ENCODE data around the gene HSF2.
A peak's percentile ranks its signal among the peaks of the same experiment; 100 is the strongest.

The HSF2 gene, protein sequence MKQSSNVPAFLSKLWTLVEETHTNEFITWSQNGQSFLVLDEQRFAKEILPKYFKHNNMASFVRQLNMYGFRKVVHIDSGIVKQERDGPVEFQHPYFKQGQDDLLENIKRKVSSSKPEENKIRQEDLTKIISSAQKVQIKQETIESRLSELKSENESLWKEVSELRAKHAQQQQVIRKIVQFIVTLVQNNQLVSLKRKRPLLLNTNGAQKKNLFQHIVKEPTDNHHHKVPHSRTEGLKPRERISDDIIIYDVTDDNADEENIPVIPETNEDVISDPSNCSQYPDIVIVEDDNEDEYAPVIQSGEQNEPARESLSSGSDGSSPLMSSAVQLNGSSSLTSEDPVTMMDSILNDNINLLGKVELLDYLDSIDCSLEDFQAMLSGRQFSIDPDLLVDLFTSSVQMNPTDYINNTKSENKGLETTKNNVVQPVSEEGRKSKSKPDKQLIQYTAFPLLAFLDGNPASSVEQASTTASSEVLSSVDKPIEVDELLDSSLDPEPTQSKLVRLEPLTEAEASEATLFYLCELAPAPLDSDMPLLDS

DNA sequence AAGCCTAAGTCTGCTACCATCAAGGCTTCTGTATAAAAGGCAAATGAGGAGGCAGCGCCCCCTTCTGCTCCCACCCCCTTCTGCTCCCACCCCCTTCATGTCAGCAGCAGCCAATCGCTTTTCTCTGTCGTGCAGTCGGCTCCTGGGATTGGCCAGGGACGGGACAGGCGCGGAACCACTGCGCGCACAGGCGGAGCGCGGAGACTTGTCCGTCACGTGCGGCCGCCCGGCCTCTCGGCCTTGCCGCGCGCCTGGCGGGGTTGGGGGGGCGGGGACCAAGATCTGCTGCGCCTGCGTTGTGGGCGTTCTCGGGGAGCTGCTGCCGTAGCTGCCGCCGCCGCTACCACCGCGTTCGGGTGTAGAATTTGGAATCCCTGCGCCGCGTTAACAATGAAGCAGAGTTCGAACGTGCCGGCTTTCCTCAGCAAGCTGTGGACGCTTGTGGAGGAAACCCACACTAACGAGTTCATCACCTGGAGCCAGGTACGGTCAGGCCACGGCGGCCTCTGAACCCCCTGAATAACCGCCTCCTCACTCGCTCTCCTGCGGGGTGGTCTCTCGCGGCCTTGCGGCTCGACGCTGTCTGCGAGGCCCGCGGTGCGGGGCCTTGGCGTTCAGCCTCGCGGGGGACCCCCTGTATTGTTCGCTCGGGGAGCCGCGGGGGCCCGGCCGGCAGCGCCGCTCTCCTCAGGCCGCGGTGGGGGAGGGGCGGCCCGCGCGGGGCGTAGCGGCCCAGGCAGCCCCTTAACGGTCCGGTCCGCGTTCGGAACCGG lies at the start of gene HSF2:
TSS of gene HSF2 (plus strand) at position 305 of the 773 bp plus-strand sequence. CDS start at position 391, 86 bp downstream.
- peak; percentile 98 for DNase-seq

DNA sequence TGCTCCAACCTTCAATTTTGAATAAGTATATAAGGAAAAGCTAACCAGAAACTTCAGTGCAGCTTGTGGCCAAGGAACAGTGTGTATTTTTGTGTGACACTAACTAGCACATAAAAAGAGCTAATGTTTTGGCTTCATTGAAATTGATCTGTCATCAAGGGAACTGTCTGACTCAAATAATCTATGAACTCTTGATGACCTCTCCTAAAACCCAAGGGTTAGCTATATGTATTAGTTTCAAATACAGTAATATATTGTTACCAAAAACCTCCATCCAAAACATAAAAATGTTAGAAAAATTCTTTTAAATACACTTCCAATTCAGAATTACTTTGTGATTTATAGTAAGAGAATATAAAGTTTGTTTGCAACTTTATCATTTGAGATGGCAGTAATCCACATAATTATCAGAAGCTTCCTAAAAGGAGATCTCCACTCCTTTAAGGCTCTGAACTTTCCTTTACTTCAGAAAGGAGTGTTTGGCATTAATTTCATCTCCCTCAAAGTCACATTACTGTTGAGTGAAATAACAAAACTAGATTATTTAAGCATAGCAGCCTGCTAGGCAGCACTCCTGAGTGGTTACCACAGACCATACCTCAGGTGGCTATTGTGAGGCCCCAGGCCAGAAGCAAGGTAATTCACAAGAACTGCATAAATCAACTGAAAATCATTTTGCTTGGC lies 46.3 kb upstream of the HSF2 start:
- DNase-seq, result no peak

DNA sequence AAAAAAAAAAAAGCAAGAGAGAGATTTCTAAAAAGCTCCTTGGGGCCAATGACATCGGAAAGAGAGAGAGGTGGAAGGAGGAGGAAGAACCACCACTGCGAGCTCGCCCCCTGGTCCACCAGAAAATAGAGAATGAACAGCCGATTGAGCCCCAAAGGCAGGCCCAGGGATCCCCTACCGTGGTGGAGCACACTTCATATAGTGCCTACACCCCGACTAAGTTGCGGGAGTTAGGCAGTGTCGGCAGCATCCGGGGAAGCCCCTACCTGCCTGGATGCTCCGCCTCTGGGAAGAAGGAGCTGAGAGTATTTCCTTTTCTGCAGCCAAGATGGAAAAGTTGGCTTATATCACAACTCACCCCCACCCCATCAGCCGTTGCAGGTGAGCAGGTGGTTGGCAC lies 38.6 kb upstream of the HSF2 start:
- no peak for DNase-seq

DNA sequence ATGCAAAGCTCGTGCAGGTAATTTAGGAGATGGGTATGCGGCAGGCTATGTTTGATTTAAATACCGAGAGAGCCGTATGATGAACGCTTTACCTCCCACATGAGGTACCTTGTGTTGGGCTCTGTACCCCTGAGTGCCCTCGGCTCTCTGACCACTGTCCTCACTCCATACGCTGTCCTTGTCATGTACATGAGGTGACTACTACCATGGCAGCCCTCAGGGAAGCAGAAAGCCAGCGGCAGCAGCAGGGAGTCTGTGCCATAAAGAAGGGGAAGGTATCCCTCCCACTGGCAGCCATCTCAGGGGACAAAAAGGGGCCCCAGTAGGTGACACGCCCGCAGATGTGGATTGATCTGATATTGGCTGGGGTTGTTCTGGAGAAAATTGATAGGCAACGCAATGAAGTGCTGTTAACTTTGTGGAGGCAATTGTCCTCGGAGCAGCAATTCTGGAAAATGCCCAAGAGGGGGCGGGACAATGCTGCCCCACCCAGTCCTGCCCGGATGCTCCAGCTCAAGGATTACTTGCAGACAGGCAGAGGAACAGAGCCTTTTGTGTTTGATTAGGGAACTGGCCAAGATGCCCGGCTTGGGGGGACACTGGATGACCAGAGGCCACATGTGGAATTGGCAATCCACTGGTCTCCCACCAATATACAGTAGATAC lies 38.0 kb upstream of the HSF2 start:
- DNase-seq, result no peak

DNA sequence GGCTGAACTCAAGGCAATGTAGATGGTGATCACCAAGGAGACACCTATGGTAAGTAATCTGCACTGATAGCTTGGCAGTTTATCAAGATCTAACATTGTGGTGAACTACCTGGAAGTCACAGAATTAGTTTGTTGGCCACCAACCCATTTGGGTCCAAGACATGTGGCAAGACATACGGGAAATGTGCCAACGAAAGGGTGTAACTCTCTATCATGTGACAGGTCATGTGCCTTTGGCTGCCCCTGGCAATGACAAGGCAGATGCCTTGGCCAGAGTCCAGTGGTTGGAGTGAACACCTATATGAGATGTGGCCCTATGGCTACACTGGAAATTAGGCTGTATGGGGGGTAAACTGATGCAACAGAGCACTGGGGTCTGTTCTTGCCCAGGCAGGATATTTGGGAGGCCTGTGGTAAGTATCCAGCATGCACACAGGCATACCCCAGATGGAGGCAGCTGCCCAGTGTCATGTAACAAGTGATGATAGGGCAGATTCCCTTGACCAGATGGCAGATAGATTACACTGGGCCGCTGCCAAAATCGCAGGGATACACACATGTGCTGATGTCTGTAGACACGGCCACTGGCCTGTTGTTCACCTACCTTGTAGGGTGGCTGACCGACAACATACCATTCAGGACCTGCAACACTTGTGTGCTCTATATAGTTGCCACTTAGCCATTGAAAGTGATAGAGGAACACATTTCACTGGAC lies 35.5 kb upstream of the HSF2 start:
- no peak for DNase-seq

DNA sequence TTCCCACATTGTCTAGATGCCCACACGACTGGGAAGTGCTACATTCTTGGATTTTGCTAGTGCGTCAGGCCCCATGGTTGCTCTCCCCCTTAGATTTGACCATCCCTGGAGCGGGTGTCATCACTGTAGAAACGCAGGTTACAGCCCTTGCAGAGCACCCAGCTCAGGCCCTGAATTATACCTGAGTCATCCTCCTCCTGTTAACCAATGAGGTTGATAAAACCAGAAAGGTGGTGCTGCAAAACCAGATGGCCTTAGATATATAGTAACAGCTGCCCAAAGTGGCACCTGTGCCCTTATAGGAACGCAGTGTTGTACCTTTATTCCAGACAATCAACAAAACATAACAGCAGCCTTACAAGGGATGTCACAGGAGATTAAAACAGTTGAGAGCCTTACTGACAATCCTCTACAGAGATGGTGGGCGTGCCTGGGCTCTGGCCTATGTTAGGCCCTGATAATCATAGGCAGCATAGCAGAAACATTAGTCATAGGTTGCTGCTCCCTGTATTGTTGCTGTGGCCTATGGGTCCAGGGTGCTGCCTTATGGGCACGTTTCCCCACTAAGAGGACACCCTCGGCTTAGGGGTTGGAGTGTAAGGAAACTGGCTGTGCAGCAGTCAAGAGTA lies 33.6 kb upstream of the HSF2 start:
- DNase-seq, result no peak

DNA sequence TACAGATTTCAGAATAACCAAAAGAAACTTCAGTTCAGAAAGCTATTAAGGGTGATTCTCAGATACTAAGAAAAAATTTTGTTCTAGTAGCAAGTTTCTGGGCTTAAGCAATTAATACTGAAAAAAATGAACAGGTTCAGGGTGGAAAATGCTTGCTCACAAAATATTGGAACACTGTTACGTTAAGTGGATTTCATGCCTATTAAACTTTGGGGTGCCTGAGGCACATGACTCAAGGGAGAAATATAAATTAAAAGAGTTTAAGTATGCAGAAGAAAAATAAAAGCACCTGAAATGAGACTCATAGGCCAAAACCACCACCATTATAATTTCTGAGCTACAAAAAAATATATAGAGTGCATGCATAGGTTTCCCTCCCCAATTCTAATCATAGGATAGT lies 32.3 kb upstream of the HSF2 start:
- no peak for DNase-seq

DNA sequence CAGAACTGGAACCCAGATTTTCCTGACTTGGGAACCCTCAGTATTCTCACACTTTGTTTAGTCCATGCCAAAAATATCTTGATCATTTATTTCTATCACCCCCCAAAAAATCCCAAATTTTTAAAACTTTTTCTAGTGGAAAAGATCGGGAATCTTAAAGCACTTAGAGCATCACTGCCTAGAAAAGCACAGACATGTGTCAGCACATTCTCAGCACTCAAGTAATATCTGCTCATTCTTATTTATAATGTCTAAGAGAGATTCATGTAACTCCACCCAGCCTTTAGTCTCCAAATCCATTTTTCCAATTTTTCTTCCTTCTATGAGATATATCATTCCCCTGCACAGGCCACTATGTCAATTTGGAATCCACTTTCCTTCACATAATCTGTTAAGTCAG lies 29.9 kb upstream of the HSF2 start:
- no peak for DNase-seq

DNA sequence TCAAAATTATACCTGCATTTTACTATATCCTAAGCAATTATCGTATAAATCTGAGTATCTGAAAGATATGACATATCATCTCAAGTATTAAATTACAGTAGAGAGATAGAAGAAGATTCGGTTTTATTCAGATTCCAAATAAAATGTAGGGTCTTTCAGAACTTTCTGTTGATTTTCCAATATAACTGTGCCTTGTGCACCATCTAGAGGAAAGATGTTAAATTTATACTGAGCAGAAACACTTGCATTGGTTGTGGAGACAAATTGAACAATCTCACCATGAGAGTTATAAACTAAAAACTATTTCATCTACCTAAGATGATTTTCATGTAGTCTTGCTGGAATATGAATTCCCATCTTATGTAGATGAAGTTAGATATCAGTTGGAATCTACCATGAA lies 26.8 kb upstream of the HSF2 start:
- no peak for DNase-seq

DNA sequence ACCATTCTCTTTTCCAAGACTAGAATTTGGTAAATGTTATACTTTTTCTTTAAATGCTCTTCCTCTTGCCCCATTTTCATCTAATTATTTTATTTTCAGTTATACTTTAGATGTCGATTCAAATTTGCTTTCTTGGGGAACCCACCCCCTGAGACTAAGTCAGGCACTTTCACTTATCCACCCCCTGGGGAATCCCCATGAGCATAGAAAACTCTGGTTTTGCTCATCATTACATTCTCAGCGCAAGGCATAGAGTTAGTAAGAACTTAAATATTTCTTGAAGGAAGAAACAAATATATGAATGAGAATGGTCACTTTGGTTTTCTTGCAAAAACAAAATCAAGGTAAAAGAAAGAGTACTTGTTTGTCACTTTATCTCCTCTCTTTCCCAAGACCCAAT lies 25.1 kb upstream of the HSF2 start:
- no peak for DNase-seq

DNA sequence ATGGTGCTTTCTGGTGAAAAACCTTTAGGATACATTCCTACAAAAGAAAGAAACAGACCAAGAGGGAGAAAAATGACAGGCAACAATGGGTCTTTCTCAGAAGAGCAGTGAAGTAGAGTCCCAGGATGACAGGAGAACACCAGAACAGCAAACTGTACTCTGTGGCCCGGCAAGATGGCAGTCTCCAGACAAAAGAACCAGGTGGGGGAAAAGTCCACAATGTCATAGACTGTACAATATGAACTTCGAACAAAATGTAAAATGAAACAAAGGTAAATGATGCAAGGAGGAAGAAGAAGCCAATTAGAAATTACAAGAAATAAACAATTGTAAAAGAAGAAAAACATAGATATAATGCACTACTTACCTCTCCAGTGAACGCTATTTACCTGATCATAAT lies 23.2 kb upstream of the HSF2 start:
- DNase-seq, result no peak

DNA sequence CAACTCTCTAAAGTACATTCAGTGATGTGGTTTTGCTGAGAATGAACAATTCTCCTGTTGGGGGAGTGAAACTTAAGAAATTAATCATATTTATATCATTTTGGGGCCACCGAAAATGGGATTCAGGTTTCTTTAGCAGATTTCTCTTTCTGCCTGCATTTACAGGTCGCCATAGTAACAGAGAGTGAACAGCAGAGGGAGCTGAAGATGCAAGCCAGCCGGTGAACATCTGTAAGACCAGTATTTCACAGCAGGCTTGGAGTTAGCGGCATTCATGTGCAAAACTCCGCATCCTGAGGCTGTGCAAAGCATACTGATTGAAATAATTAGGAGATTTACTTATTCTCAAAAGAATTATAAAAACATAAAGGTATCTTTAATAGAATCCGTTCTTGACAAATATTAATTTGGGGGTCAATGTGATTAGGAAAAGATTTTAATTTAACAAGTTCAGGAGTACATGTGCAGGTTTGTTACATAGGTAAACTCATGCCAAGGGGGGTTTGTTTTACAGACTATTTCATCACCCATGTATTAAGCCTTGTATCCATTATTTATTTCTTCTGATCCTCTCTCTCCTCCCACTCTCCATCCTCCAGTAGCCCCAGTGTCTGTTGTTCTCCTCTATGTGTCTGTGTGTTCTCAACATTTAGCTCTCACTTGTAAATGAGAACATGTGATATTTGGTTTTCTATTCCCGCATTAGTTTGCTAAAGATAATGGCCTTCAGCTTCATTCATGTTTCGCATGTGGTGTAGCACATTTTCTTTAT lies 17.8 kb upstream of the HSF2 start:
- peak; percentile 58 for DNase-seq

DNA sequence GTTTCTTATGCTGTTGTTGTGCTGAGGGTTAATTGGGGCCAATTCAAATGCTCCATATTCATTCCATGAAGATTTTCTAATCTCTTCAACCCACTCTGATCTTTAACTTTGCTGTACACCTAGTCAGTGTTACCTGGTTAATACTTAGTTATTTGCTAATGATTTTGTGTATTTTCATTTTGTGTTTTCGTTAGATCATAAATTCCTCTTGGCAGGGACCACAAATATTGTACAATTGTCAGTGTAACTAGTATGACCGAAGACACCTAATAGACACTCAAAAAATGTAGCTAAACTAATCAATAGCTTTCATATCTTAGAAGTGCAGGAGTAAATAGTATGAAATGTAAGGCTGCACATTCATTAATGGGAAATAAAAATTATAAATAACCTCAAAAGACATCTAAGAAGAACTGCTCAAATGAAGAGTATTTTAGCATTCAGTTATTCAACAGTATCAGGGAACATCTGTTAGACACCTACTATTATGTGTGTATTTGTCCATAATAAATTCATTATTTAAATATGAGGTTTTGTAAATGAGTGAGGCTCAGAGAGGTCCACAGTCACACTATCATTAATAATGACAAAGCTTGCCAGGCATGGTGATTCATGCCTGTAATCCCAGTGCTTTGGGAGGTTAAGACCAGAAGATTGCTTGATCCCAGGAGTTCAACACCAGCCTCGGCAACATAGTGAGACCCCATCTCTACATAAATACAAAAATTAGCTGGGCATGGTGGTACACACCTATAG lies 13.4 kb upstream of the HSF2 start:
- no peak for DNase-seq

DNA sequence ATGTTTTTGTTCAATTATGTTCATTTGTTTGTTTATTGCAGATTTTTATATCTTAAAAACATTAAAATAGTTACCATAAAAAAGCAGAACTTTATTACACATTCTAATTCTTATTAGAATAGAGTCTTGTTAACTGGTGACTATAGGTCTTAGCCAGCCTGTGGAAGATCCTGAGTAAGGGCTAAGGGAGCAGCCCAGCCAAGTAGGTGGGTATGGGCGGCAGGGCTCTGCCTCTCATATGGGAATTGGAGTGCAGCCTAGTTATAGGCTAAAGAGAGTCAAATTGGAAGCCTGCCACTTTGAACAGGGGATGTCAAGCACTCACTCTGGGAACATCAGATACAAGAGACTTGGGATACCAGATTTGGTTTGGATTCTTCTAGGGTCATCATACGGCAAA lies 10.5 kb upstream of the HSF2 start:
- DNase-seq, result peak; percentile 16

DNA sequence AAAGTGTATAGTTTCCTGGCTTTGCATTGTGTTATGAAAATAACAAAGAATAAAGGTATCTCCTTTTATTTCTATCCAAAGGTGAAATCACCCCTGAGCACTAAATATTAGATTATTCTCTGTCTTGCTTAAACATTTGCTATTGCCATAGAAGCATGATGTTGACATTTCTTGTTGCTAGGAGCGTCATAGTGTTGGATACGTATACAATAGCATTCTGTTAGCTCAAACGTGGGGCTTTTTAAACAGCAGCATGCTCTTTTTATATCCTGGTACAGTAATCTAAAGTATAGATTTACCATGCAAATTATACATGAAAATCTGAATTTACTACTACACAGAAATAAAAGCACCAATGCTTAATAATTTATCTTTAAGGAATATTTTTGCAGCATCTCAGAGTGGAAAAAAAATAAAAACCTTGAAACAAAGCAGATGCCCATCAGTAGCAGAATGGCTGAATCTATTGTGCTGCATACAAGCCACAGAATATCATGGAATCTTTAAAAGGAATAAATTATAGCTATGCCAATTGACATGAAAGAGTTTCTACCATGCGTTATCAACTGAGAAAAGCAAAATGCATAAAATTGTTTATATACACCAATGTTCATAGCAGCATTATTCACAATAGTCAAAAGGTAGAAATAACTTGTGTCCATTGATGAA lies 9.6 kb upstream of the HSF2 start:
- DNase-seq, result peak; percentile 64

DNA sequence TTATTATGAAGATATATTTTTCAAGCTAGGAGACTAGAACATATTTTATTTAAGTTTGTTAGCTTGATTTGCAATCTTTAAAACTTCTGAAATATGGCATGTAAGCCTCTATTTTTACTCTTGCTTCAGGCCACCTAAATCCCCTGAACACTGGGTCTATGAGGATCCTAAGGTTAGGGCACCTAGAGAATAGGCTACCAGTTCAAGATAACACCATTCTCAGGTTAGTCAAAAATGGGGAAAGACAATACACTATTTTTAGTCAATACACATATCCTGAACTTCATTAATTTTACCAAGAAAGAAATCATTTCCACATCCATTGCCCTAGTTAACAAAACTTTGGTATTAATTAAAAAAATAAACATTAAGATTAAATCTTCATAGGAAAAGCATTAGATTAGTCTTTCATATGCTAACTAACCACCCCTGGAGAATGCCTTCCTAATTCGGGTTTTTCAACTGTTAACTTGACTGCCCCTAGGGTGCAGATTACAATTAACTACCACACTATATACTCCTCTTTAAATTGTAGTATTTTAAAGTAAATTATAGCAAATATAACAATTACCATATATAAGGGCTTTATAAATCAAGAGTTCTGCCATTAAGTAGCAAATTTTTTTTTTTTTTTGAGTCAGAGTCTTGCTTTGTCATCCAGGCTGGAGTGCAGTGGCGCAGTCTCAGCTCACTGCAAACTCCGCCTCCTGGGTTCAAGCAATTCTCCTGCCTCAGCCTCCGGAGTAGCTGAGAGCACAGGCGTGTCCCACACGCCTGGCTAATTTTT lies 6.7 kb upstream of the HSF2 start:
- no peak for DNase-seq

DNA sequence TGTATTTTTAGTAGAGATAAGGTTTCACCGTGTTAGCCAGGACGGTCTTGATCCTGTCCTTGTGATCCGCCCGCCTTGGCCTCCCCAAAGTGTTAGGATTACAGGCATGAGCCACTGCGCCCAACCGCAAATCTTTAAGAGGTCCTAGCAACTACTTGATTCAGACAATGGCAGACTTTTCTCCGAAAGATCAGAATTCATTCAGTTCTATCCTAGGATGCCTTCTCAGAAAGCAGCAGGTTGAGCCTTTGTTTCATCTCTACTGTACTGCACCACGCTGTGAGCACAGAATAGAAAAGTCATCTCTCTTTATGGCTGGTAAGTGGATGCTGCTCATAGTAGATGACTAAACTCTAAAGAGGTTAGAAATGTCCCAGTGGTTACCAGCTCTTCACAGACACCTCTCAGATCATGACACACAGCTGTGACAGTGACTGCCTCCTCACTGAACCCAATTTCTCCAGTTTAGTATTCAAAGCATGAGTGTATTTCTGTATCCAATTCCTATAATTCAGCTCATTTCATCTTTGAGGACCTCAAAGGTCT lies 6.0 kb upstream of the HSF2 start:
- no peak for DNase-seq

DNA sequence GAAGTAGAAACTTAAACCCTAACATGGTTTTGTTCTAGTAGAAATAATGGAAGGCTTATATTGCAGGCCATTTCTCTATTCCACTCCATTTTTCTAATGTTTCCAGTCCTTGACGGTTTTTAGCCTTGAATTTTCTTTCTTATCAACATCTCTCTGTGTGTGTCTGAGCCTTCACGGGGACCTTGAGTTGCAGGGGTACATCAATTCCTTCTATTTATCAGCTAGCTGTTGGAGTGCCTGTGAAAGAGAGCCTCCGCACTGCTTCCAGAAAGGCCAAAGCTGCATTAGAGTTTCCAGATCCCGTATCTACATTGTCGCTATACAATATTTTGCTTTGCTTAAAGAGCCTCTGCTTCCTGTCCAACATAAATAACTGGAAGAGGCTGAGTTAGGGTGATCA lies 5.4 kb upstream of the HSF2 start:
- DNase-seq, result no peak

DNA sequence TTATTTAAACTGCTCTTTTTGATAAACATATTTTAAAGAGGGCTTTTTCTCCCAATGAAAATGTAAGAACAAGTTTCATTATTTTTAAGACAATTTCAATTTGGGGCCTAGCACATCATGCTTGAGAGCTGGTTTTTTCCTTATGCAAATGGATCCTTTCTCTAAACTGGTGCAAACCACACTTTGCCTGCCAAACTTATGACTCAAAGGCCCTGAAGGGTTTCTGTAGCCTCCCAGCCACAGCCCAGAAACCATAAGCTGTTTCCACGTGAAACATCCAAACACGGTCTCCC lies 451 bp upstream of the HSF2 start:
- no peak for DNase-seq

Measured in NCI-H345 (cell line).